Panc1 (cell line): ENCODE results near the gene ZBTB45. TPM values are rescaled to one million over a fixed set of nuclear protein-coding genes. Genes with fewer than 3 reads are reported as not detected.

Experiments
- ATAC-seq: fragments of 200-7000 bp; cut with Tn5 transposase; 2 replicates; pipeline ENCODE4 v1.9.1; 2020; ENCODE audit warnings: mild to moderate bottlenecking, moderate library complexity
- BruUV-seq: library from RNA; stranded (reverse); fragments of 400-500 nt; replicated peaks from 2 replicates; lab custom pipeline; 2021; lab: Mats Ljungman, UMichigan
- CTCF ChIA-PET: fragments of 300-600 bp; sonication (Branson Sonifier 250); formaldehyde crosslinking; loops from one replicate; lab custom pipeline; 2022; ENCODE audit warnings: antibody characterized with exemption; lab: Charles Lee
- POLR2A ChIA-PET: fragments of 300-600 bp; sonication (Branson Sonifier 250); formaldehyde crosslinking; loops from one replicate; lab custom pipeline; 2022; ENCODE audit warnings: antibody characterized with exemption; lab: Charles Lee
- DNase-seq: peaks from one replicate; pipeline ENCODE4 v3.0.0-alpha.2; 2010; ENCODE audit warnings: low read depth, low spot score
- H3K27ac ChIP-seq: 2 replicates; pipeline ENCODE4 v1.5.1; 2011; ENCODE audit warnings: mild to moderate bottlenecking, low read length, inconsistent platforms
- H3K27me3 ChIP-seq: fragments of 200-500 bp; sonication (Bioruptor generic); 2 replicates; pipeline ENCODE4 v1.6.0; 2014; ENCODE audit warnings: low read length, inconsistent platforms; ENCODE audit not compliant: control insufficient read depth, insufficient read depth
- H3K36me3 ChIP-seq: fragments of 200-500 bp; sonication (Bioruptor generic); 2 replicates; pipeline ENCODE4 v1.5.1; 2014; ENCODE audit warnings: inconsistent platforms, mild to moderate bottlenecking, low read length, moderate library complexity; ENCODE audit not compliant: control insufficient read depth, insufficient read depth
- H3K4me1 ChIP-seq: 2 replicates; pipeline ENCODE4 v1.5.1; 2011; ENCODE audit warnings: inconsistent platforms, mild to moderate bottlenecking, low read length, moderate library complexity; ENCODE audit not compliant: control insufficient read depth, insufficient read depth
- H3K4me3 ChIP-seq, 2 experiments: 2 replicates each; pipeline ENCODE4 v1.5.1; 2011 to 2012; ENCODE audit warnings: low read depth in 2 of 2, low read length in 2 of 2, mild to moderate bottlenecking in 2 of 2, inconsistent platforms in 1 of 2, moderate library complexity in 1 of 2
- H3K9me3 ChIP-seq: fragments of 200-500 bp; sonication (Bioruptor generic); 2 replicates; pipeline ENCODE4 v1.5.1; 2014; ENCODE audit warnings: low read depth, mild to moderate bottlenecking, inconsistent platforms, low read length, moderate library complexity; ENCODE audit not compliant: control insufficient read depth, insufficient read depth
- CTCF ChIP-seq: fragments of 450-650 bp; IDR thresholded peaks from 2 replicates; pipeline ENCODE4 v1.5.1; 2017; ENCODE audit warnings: mild to moderate bottlenecking
- POLR2AphosphoS5 ChIP-seq: IDR thresholded peaks from 2 replicates; pipeline ENCODE4 v1.6.1; 2012; ENCODE audit warnings: mild to moderate bottlenecking, low read depth, low read length, moderate library complexity
- SIN3A ChIP-seq: IDR thresholded peaks from 2 replicates; pipeline ENCODE4 v1.6.1; 2012; ENCODE audit warnings: low read depth, mild to moderate bottlenecking, low read length, moderate library complexity, borderline replicate concordance; ENCODE audit not compliant: insufficient read depth
- TCF7L2 ChIP-seq: IDR thresholded peaks from 2 replicates; pipeline ENCODE4 v1.6.1; 2011; ENCODE audit warnings: mild to moderate bottlenecking, low read depth, low read length, inconsistent platforms
- in situ Hi-C: cut with HindIII; loops from 2 replicates; pipeline ENCODE4 v1.10.0; 2016; ENCODE audit warnings: low sequenced_read_pairs, low pct_unique_long_range_greater_than_20kb
- intact Hi-C: fragments of 100-400 bp; cut with micrococcal nuclease; formaldehyde crosslinking; loops from one replicate; pipeline ENCODE4 v1.10.0; 2022; ENCODE audit not compliant: unreplicated experiment
- total RNA-seq: library from RNA; stranded (reverse); gene quantifications from one replicate; pipeline ENCODE4 v1.2.1, GENCODE V29; 2021; ENCODE audit not compliant: unreplicated experiment
- TF ChIP-seq, protein P1 (sequence below), 2 experiments: IDR thresholded peaks; 2 replicates each; pipeline ENCODE4 v1.6.1; 2011 to 2012; ENCODE audit warnings: low read depth in 2 of 2, control low read depth in 1 of 2, low read length in 1 of 2, mild to moderate bottlenecking in 1 of 2, moderate library complexity in 1 of 2; ENCODE audit not compliant: insufficient read depth in 1 of 2

The ZBTB45 gene
- total RNA-seq, 1 experiment from 2014 or later = 24.7 TPM

GRCh38 chr19:58513694-58514563 is 5.7 kb downstream of the ZBTB45 start:
- ATAC-seq (peak; percentile 87), DNase-seq (peak; percentile 70)
- in situ Hi-C loops (no loop called here), intact Hi-C loops (no loop called here)
- Histone ChIP-seq H3K4me1 (peaks cover 26% of the 10 kb centered on the region), H3K27ac (peak overlapping the region; percentile 93), H3K27me3 (no peaks in the 10 kb centered on the region), H3K4me3 (peak overlapping the region; percentile 38 to 70), H3K36me3 (peaks cover 3% of the 10 kb centered on the region; the same call in 1 of the 2 replicates), H3K9me3 (no peaks in the 10 kb centered on the region)
- CTCF ChIA-PET = interaction anchor here (0.5 to 0.7 kb wide), 4 partner anchors 9 to 692 kb away, joined by 5 to 7 read pairs (median 6); no protein-coding TSS in a partner anchor
- POLR2A ChIA-PET = interaction anchor here (0.6 to 1.0 kb wide), 3 partner anchors 18 to 39 kb away, joined by 3 to 4 read pairs (median 3); partner anchors contain the start of gene TRIM28
- TF ChIP-seq SIN3A (peak; percentile 57; the same call in 1 of the 2 replicates), CTCF (peak; percentile 100), TCF7L2 (no peak), POLR2AphosphoS5 (peak; percentile 93)
- TF ChIP-seq, protein P1, sequence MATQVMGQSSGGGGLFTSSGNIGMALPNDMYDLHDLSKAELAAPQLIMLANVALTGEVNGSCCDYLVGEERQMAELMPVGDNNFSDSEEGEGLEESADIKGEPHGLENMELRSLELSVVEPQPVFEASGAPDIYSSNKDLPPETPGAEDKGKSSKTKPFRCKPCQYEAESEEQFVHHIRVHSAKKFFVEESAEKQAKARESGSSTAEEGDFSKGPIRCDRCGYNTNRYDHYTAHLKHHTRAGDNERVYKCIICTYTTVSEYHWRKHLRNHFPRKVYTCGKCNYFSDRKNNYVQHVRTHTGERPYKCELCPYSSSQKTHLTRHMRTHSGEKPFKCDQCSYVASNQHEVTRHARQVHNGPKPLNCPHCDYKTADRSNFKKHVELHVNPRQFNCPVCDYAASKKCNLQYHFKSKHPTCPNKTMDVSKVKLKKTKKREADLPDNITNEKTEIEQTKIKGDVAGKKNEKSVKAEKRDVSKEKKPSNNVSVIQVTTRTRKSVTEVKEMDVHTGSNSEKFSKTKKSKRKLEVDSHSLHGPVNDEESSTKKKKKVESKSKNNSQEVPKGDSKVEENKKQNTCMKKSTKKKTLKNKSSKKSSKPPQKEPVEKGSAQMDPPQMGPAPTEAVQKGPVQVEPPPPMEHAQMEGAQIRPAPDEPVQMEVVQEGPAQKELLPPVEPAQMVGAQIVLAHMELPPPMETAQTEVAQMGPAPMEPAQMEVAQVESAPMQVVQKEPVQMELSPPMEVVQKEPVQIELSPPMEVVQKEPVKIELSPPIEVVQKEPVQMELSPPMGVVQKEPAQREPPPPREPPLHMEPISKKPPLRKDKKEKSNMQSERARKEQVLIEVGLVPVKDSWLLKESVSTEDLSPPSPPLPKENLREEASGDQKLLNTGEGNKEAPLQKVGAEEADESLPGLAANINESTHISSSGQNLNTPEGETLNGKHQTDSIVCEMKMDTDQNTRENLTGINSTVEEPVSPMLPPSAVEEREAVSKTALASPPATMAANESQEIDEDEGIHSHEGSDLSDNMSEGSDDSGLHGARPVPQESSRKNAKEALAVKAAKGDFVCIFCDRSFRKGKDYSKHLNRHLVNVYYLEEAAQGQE (IDR thresholded peaks at IDR 0.05; ENCODE audit: insufficient read depth in 1 of 2, low read depth in 2 of 2, low read length in 1 of 2) = no peak
- BruUV-seq = no TSS peak

- H3K9me3 ChIP-seq = no peaks in the 10 kb centered on the region
These were observed 6.4 kb downstream of the ZBTB45 start for GRCh38 chr19:58513213-58513693.

More at GRCh38 chr19:58513213-58513693, 6.4 kb downstream of the ZBTB45 start:
- ATAC-seq (peak; percentile 1), DNase-seq (no peak)
- Histone ChIP-seq H3K4me3 (no peak overlapping the region), H3K27me3 (no peaks in the 10 kb centered on the region), H3K4me1 (peaks cover 22% of the 10 kb centered on the region), H3K27ac (peak overlapping the region; percentile 82), H3K36me3 (peaks cover 3% of the 10 kb centered on the region; the same call in 1 of the 2 replicates)
- BruUV-seq = no TSS peak
- intact Hi-C loops = no loop called here
- ChIA-PET CTCF (interaction anchor here (0.5 to 0.6 kb wide), 2 partner anchors 8 to 692 kb away, joined by 5 to 6 read pairs; no protein-coding TSS in a partner anchor), POLR2A (interaction anchor here (0.6 to 1.0 kb wide), 3 partner anchors 19 to 40 kb away, joined by 3 to 4 read pairs (median 3); partner anchors contain the start of gene TRIM28)
- in situ Hi-C loops = no loop called here
- TF ChIP-seq TCF7L2 = no peak
- TF ChIP-seq, protein P1 (IDR thresholded peaks at IDR 0.05; ENCODE audit: insufficient read depth in 1 of 2, low read depth in 2 of 2, low read length in 1 of 2) = no peak
- no peak for TF ChIP-seq POLR2AphosphoS5
